Panc1 (cell line): ENCODE measurements around the gene SV2B. TPM values are rescaled to one million over a fixed set of nuclear protein-coding genes. Genes with fewer than 3 reads are reported as not detected.

ENCODE experiments used
- ATAC-seq: fragments of 200-7000 bp; cut with Tn5 transposase; 2 replicates; pipeline ENCODE4 v1.9.1; 2020; ENCODE audit warnings: mild to moderate bottlenecking, moderate library complexity
- BruUV-seq: library from RNA; stranded (reverse); fragments of 400-500 nt; replicated peaks from 2 replicates; lab custom pipeline; 2021; lab: Mats Ljungman, UMichigan
- CTCF ChIA-PET: fragments of 300-600 bp; sonication (Branson Sonifier 250); formaldehyde crosslinking; loops from one replicate; lab custom pipeline; 2022; ENCODE audit warnings: antibody characterized with exemption; lab: Charles Lee
- POLR2A ChIA-PET: fragments of 300-600 bp; sonication (Branson Sonifier 250); formaldehyde crosslinking; loops from one replicate; lab custom pipeline; 2022; ENCODE audit warnings: antibody characterized with exemption; lab: Charles Lee
- DNase-seq: peaks from one replicate; pipeline ENCODE4 v3.0.0-alpha.2; 2010; ENCODE audit warnings: low read depth, low spot score
- H3K27ac ChIP-seq: 2 replicates; pipeline ENCODE4 v1.5.1; 2011; ENCODE audit warnings: mild to moderate bottlenecking, low read length, inconsistent platforms
- H3K27me3 ChIP-seq: fragments of 200-500 bp; sonication (Bioruptor generic); 2 replicates; pipeline ENCODE4 v1.6.0; 2014; ENCODE audit warnings: low read length, inconsistent platforms; ENCODE audit not compliant: control insufficient read depth, insufficient read depth
- H3K36me3 ChIP-seq: fragments of 200-500 bp; sonication (Bioruptor generic); 2 replicates; pipeline ENCODE4 v1.5.1; 2014; ENCODE audit warnings: inconsistent platforms, mild to moderate bottlenecking, low read length, moderate library complexity; ENCODE audit not compliant: control insufficient read depth, insufficient read depth
- H3K4me1 ChIP-seq: 2 replicates; pipeline ENCODE4 v1.5.1; 2011; ENCODE audit warnings: inconsistent platforms, mild to moderate bottlenecking, low read length, moderate library complexity; ENCODE audit not compliant: control insufficient read depth, insufficient read depth
- H3K4me3 ChIP-seq, 2 experiments: 2 replicates each; pipeline ENCODE4 v1.5.1; 2011 to 2012; ENCODE audit warnings: low read depth in 2 of 2, low read length in 2 of 2, mild to moderate bottlenecking in 2 of 2, inconsistent platforms in 1 of 2, moderate library complexity in 1 of 2
- H3K9me3 ChIP-seq: fragments of 200-500 bp; sonication (Bioruptor generic); 2 replicates; pipeline ENCODE4 v1.5.1; 2014; ENCODE audit warnings: low read depth, mild to moderate bottlenecking, inconsistent platforms, low read length, moderate library complexity; ENCODE audit not compliant: control insufficient read depth, insufficient read depth
- POLR2AphosphoS5 ChIP-seq: IDR thresholded peaks from 2 replicates; pipeline ENCODE4 v1.6.1; 2012; ENCODE audit warnings: mild to moderate bottlenecking, low read depth, low read length, moderate library complexity
- REST ChIP-seq, 2 experiments: IDR thresholded peaks; 2 replicates each; pipeline ENCODE4 v1.6.1; 2011 to 2012; ENCODE audit warnings: low read depth in 2 of 2, control low read depth in 1 of 2, low read length in 1 of 2, mild to moderate bottlenecking in 1 of 2, moderate library complexity in 1 of 2; ENCODE audit not compliant: insufficient read depth in 1 of 2
- SIN3A ChIP-seq: IDR thresholded peaks from 2 replicates; pipeline ENCODE4 v1.6.1; 2012; ENCODE audit warnings: low read depth, mild to moderate bottlenecking, low read length, moderate library complexity, borderline replicate concordance; ENCODE audit not compliant: insufficient read depth
- TCF7L2 ChIP-seq: IDR thresholded peaks from 2 replicates; pipeline ENCODE4 v1.6.1; 2011; ENCODE audit warnings: mild to moderate bottlenecking, low read depth, low read length, inconsistent platforms
- in situ Hi-C: cut with HindIII; loops from 2 replicates; pipeline ENCODE4 v1.10.0; 2016; ENCODE audit warnings: low sequenced_read_pairs, low pct_unique_long_range_greater_than_20kb
- intact Hi-C: fragments of 100-400 bp; cut with micrococcal nuclease; formaldehyde crosslinking; loops from one replicate; pipeline ENCODE4 v1.10.0; 2022; ENCODE audit not compliant: unreplicated experiment
- total RNA-seq: library from RNA; stranded (reverse); gene quantifications from one replicate; pipeline ENCODE4 v1.2.1, GENCODE V29; 2021; ENCODE audit not compliant: unreplicated experiment
- TF ChIP-seq, protein P1 (sequence below): fragments of 450-650 bp; IDR thresholded peaks from 2 replicates; pipeline ENCODE4 v1.5.1; 2017; ENCODE audit warnings: mild to moderate bottlenecking

The SV2B gene
- total RNA-seq, 1 experiment from 2014 or later = not detected

DNA sequence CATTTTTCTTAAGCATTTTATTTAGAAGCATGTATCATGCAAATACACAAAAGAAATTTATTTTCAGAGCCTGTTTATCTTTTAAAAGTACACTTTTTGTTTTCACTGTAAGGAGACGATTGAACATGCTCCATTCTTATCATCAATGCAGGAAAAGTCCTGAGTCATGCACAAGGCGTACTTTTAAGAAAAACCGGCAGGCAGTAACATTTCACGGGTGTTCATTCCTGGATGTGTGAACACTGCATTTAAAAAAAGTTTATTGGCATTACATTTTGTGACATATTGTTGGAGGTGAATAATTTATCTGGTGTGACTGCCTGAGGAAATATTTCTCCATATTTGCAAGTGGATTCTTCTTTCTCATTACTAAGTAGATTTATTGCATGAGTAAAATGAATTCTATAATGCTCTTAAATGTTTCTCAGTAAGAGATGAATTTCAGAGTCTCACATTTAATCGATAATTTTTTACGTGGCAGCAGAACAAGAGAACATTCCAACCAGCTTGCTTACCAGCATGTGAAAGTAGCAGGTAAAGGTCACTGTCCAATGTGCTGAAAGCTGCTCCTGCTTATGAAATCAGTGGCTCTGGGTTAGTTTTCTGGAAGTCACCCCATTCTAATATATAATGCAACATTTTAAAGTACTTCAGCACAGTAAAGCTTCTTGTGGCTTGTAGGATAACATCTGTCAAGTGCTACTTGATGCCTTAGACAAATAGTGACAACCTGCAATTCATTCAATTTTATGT, 87.0 kb downstream of the SV2B start:
- Histone ChIP-seq H3K9me3 (no peaks in the 10 kb centered on the region), H3K36me3 (no peaks in the 10 kb centered on the region), H3K4me3 (no peak overlapping the region), H3K27ac (no peak overlapping the region), H3K4me1 (no peaks in the 10 kb centered on the region), H3K27me3 (peaks cover 7% of the 10 kb centered on the region)
- intact Hi-C loops (no loop called here), in situ Hi-C loops (no loop called here)
- ATAC-seq (no peak), DNase-seq (no peak)
- TF ChIP-seq TCF7L2 (no peak), REST (IDR thresholded peaks at IDR 0.05; ENCODE audit: insufficient read depth in 1 of 2, low read depth in 2 of 2, low read length in 1 of 2) (peak; percentile 90 to 94), SIN3A (no peak), POLR2AphosphoS5 (no peak)
- TF ChIP-seq, protein P1, sequence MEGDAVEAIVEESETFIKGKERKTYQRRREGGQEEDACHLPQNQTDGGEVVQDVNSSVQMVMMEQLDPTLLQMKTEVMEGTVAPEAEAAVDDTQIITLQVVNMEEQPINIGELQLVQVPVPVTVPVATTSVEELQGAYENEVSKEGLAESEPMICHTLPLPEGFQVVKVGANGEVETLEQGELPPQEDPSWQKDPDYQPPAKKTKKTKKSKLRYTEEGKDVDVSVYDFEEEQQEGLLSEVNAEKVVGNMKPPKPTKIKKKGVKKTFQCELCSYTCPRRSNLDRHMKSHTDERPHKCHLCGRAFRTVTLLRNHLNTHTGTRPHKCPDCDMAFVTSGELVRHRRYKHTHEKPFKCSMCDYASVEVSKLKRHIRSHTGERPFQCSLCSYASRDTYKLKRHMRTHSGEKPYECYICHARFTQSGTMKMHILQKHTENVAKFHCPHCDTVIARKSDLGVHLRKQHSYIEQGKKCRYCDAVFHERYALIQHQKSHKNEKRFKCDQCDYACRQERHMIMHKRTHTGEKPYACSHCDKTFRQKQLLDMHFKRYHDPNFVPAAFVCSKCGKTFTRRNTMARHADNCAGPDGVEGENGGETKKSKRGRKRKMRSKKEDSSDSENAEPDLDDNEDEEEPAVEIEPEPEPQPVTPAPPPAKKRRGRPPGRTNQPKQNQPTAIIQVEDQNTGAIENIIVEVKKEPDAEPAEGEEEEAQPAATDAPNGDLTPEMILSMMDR = no peak
- CTCF ChIA-PET = no interaction called here
- no TSS peak for BruUV-seq
- POLR2A ChIA-PET = no interaction called here

DNA sequence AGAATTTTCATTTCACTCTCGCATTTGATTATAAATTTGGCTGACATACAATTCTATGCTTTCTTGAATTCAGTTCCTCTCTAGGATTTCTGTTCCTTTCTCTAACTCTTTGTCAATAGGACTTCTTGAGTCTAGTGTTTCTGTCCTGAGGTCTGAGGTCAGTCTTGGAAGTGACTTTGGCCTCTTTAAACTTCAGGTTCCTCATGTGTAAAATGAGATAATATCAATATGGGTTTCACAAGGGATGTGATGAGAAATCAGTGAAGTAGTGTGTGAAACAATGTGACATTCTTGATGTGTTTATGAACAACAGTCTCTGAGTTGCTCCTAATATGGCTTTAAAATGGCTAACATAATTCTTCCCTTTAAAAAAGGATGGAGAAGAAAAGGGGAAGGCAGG, 92.2 kb downstream of the SV2B start:
- TF ChIP-seq TCF7L2 = no peak
- no peak for TF ChIP-seq SIN3A
- TF ChIP-seq REST (IDR thresholded peaks at IDR 0.05; ENCODE audit: insufficient read depth in 1 of 2, low read depth in 2 of 2, low read length in 1 of 2) = no peak
- TF ChIP-seq, protein P1 = no peak
- TF ChIP-seq POLR2AphosphoS5 = no peak
- CTCF ChIA-PET = no interaction called here
- 0 out of 2 replicates have a peak, but pooled peaks cover 5% of the 10 kb centered on the region for H3K27me3 ChIP-seq

More for the DNA sequence above, 92.2 kb downstream of the SV2B start:
- no peak for ATAC-seq
- no peak overlapping the region for H3K27ac ChIP-seq
- in situ Hi-C loops (no loop called here), intact Hi-C loops (no loop called here)
- no peaks in the 10 kb centered on the region for H3K4me1 ChIP-seq
- H3K4me3 ChIP-seq = no peak overlapping the region
- POLR2A ChIA-PET = no interaction called here
- DNase-seq = no peak
- no TSS peak for BruUV-seq
- no peaks in the 10 kb centered on the region for H3K36me3 ChIP-seq
- H3K9me3 ChIP-seq = no peaks in the 10 kb centered on the region
